HepG2 (cell line): ENCODE measurements around the gene PTPN20. TPM values are rescaled to one million over a fixed set of nuclear protein-coding genes. Genes with fewer than 3 reads are reported as not detected.
"Not testable (repeated sequence)": the region's sequence is repeated elsewhere in the genome, so short reads cannot be mapped to it uniquely, and the experiment has no call there.

Source experiments
- ATAC-seq: fragments of 200-7000 bp; cut with Tn5 transposase; 3 replicates; pipeline ENCODE4 v1.9.1; 2020; ENCODE audit warnings: mild to moderate bottlenecking, moderate library complexity
- BruUV-seq: library from RNA; stranded (reverse); fragments of 400-500 nt; replicated peaks from 2 replicates; lab custom pipeline; 2021; lab: Mats Ljungman, UMichigan
- CTCF ChIA-PET: fragments of 300-600 bp; formaldehyde crosslinking; extraction: SDS; loops from one replicate; lab custom pipeline; 2021; ENCODE audit warnings: low total read pairs, inconsistent platforms, low intra/inter-chr PET ratio; lab: Yijun Ruan, JAX
- POLR2A ChIA-PET: fragments of 350-600 bp; sonication (Branson Sonifier 250); formaldehyde crosslinking; loops from one replicate; lab custom pipeline; 2020; ENCODE audit warnings: antibody characterized with exemption, inconsistent platforms; lab: Yijun Ruan, JAX
- DNase-seq: peaks from one replicate; pipeline ENCODE4 v3.0.0-alpha.2; 2015; ENCODE audit warnings: low spot score
- FAIRE-seq: peaks from 3 replicates; lab custom pipeline; 2011; peaks lifted over from hg19 to GRCh38; lab: Jason Lieb, UNC
- H2AFZ ChIP-seq: one replicate; pipeline ENCODE4 v1.6.1; 2011; ENCODE audit warnings: low read length, inconsistent platforms
- H3K27ac ChIP-seq: fragments of 300-600 bp; 3 replicates; pipeline ENCODE4 v1.8.0; 2011; ENCODE audit warnings: mixed run types, mild to moderate bottlenecking, mixed read lengths, low read length, inconsistent platforms; ENCODE audit not compliant: insufficient read depth; ENCODE audit errors: extremely low read length
- H3K27me3 ChIP-seq, 2 experiments: fragments of 200-600 bp in 1 of 2; 2 replicates in 1 of 2; 3 replicates in 1 of 2; pipeline versions ENCODE4 v1.6.0 to v1.8.0; 2011; ENCODE audit warnings: low read length in 2 of 2, mild to moderate bottlenecking in 2 of 2, moderate library complexity in 2 of 2, inconsistent platforms in 1 of 2; ENCODE audit not compliant: insufficient read depth in 2 of 2, control insufficient read depth in 1 of 2
- H3K36me3 ChIP-seq, 2 experiments: fragments of 200-600 bp in 1 of 2; replicated peaks in 1 of 2; 2 replicates in 1 of 2; 3 replicates in 1 of 2; pipeline versions ENCODE4 v1.5.1 to v1.8.0; 2011; ENCODE audit warnings: low read length in 2 of 2, inconsistent platforms in 1 of 2; ENCODE audit not compliant: insufficient read depth in 2 of 2, control insufficient read depth in 1 of 2
- H3K4me1 ChIP-seq: 2 replicates; pipeline ENCODE4 v1.5.1; 2012; ENCODE audit warnings: low read length, inconsistent platforms; ENCODE audit not compliant: insufficient read depth
- H3K4me2 ChIP-seq: 2 replicates; pipeline ENCODE4 v1.6.0; 2011; ENCODE audit warnings: low read depth, low read length, inconsistent platforms
- H3K4me3 ChIP-seq, 3 experiments: fragments of 200-600 bp in 1 of 3; sonication (generic), shearing (Covaris generic) in 1 of 3; replicated peaks in 1 of 3; 2 replicates each; pipeline ENCODE4 v1.5.1; 2011 to 2016; ENCODE audit warnings: low read length in 3 of 3, inconsistent platforms in 2 of 3, low read depth in 2 of 3, mild to moderate bottlenecking in 2 of 3, control low read depth in 1 of 3, mixed read lengths in 1 of 3; ENCODE audit not compliant: insufficient read depth in 1 of 3
- H3K79me2 ChIP-seq: one replicate; pipeline ENCODE4 v1.6.1; 2011; ENCODE audit warnings: low read length, inconsistent platforms; ENCODE audit not compliant: insufficient read depth
- H3K9ac ChIP-seq: 2 replicates; pipeline ENCODE4 v1.6.0; 2011; ENCODE audit warnings: mild to moderate bottlenecking, low read depth, low read length, inconsistent platforms; ENCODE audit not compliant: insufficient read depth
- H3K9me3 ChIP-seq: 2 replicates; pipeline ENCODE4 v1.5.1; 2012; ENCODE audit warnings: mild to moderate bottlenecking, low read length
- H4K20me1 ChIP-seq: 2 replicates; pipeline ENCODE4 v1.6.0; 2011; ENCODE audit warnings: inconsistent platforms, mild to moderate bottlenecking, low read length, moderate library complexity; ENCODE audit not compliant: insufficient read depth
- STAG1 ChIP-seq: sonication (generic); formaldehyde crosslinking; IDR thresholded peaks from 2 replicates; pipeline ENCODE4 v1.4.0; 2020; ENCODE audit warnings: missing genetic modification reagents
- WGBS: methylation state at CpG from one replicate; pipeline ENCODE4 v1.1.6; 2017; ENCODE audit warnings: low lambda C conversion rate; 5-methylcytosine and 5-hydroxymethylcytosine counted together
- in situ Hi-C: cut with HindIII; loops from 2 replicates; pipeline ENCODE4 v1.10.0; 2017; ENCODE audit warnings: low pct_unique_long_range_greater_than_20kb; ENCODE audit not compliant: extremely low pct_ligation_motif_present
- intact Hi-C: fragments of 100-400 bp; cut with micrococcal nuclease; formaldehyde crosslinking; loops from one replicate; pipeline ENCODE4 v1.10.0; 2022; ENCODE audit not compliant: unreplicated experiment
- polyA plus RNA-seq, 8 experiments: library from polyadenylated mRNA; depleted of rRNA in 3 of 8; stranded (reverse) in 7 of 8; unstranded in 1 of 8; fragments of >200 nt; fragmentation: Illumina TruSeq in 4 of 8; extraction: Trizol in 4 of 8; gene quantifications; 2 replicates each; pipeline versions ENCODE4 v1.2.1 to v1.2.3, GENCODE V29; 2011 to 2016; ENCODE audit warnings: low read depth in 4 of 8, missing spikeins in 1 of 8, mixed read lengths in 1 of 8; ENCODE audit not compliant: insufficient read depth in 1 of 8
- total RNA-seq, 5 experiments: library from RNA; depleted of rRNA; stranded (reverse); fragments of >200 nt; fragmentation: Illumina TruSeq; extraction: Trizol; gene quantifications; 2 replicates each; pipeline ENCODE4 v1.2.3, GENCODE V29; 2016; ENCODE audit warnings: low read depth in 1 of 5

The PTPN20 gene
- total and polyA plus RNA-seq, 2 of the 13 experiments (the other 11 are each of a cell fraction or from before 2014, with no cell fraction given), result not detected

- FAIRE-seq, H3K4me1 ChIP-seq, intact Hi-C loops, H3K79me2 ChIP-seq, H3K9me3 ChIP-seq, H3K9ac ChIP-seq, H4K20me1 ChIP-seq, H3K4me3 ChIP-seq, H2AFZ ChIP-seq, H3K4me2 ChIP-seq, CTCF ChIA-PET, POLR2A ChIA-PET, DNase-seq, H3K36me3 ChIP-seq, BruUV-seq, H3K27ac ChIP-seq, H3K27me3 ChIP-seq: not testable (repeated sequence)
- TF ChIP-seq STAG1, result peak; percentile 43
- TF ChIP-seq, all 625 proteins: peak for 1; not testable (repeated sequence) for 624
- WGBS, result 51% methylated on average over 5 of the region's 11 CpGs
- in situ Hi-C loops, result not testable (repeated sequence)
- peak; percentile 90 for ATAC-seq
These were observed 20.2 kb upstream of the PTPN20 start for GRCh38 chr10:46890813-46891611.

GRCh38 chr10:46896762-46897692 is 14.2 kb upstream of the PTPN20 start:
- FAIRE-seq, in situ Hi-C loops, H3K4me2 ChIP-seq, H3K79me2 ChIP-seq, H3K27ac ChIP-seq, H3K9ac ChIP-seq, H3K36me3 ChIP-seq, CTCF ChIA-PET, DNase-seq, H3K4me3 ChIP-seq, H3K4me1 ChIP-seq, ATAC-seq, H3K27me3 ChIP-seq, H3K9me3 ChIP-seq, H2AFZ ChIP-seq, POLR2A ChIA-PET, BruUV-seq, intact Hi-C loops, H4K20me1 ChIP-seq: not testable (repeated sequence)
- WGBS, result 84% methylated on average over 7 of the region's 7 CpGs

- H3K9ac ChIP-seq, POLR2A ChIA-PET, BruUV-seq, DNase-seq, H3K4me1 ChIP-seq, FAIRE-seq, intact Hi-C loops, H2AFZ ChIP-seq, in situ Hi-C loops, H3K27me3 ChIP-seq, ATAC-seq, H3K4me2 ChIP-seq, H4K20me1 ChIP-seq, H3K27ac ChIP-seq, H3K79me2 ChIP-seq, H3K36me3 ChIP-seq, H3K9me3 ChIP-seq, CTCF ChIA-PET, H3K4me3 ChIP-seq: not testable (repeated sequence)
- WGBS, result 0% methylated on average over 2 of the region's 2 CpGs
These were observed 10.0 kb upstream of the PTPN20 start for GRCh38 chr10:46901247-46901646.

- H3K4me3 ChIP-seq, H4K20me1 ChIP-seq, H3K27ac ChIP-seq, FAIRE-seq, H3K4me1 ChIP-seq, H2AFZ ChIP-seq, H3K4me2 ChIP-seq, BruUV-seq, in situ Hi-C loops, intact Hi-C loops, POLR2A ChIA-PET, H3K27me3 ChIP-seq, DNase-seq, ATAC-seq, H3K9ac ChIP-seq, H3K36me3 ChIP-seq, H3K9me3 ChIP-seq, CTCF ChIA-PET, H3K79me2 ChIP-seq: not testable (repeated sequence)
- no CpG with 5 or more reads among the region's 5 CpGs for WGBS
These were observed 7.4 kb upstream of the PTPN20 start for GRCh38 chr10:46903874-46904273.
